Fibroblast of mammary gland (primary cell): ENCODE data around the gene SORBS1.

Experiments used
- DNase-seq: peaks from one replicate; pipeline ENCODE4 v3.0.0-alpha.2; 2010; ENCODE audit warnings: low read depth
- H3K4me3 ChIP-seq: 2 replicates; pipeline ENCODE4 v1.5.1; 2011; ENCODE audit warnings: low read depth, mild to moderate bottlenecking, low read length, moderate library complexity; ENCODE audit not compliant: control insufficient read depth
- CTCF ChIP-seq: conservative IDR thresholded peaks from 2 replicates; pipeline ENCODE4 v1.5.1; 2011; ENCODE audit warnings: low read depth, low read length, inconsistent platforms; ENCODE audit not compliant: control insufficient read depth, insufficient read depth

The SORBS1 gene

GRCh38 chr10:95500649-95501048 lies 60.5 kb downstream of the SORBS1 start:
- no peak for DNase-seq
- no peak overlapping the region for H3K4me3 ChIP-seq
- TF ChIP-seq CTCF, result no peak

GRCh38 chr10:95500097-95500496 lies 61.1 kb downstream of the SORBS1 start:
- no peak overlapping the region for H3K4me3 ChIP-seq
- TF ChIP-seq CTCF, result no peak
- no peak for DNase-seq

GRCh38 chr10:95499482-95499989 lies 61.6 kb downstream of the SORBS1 start:
- no peak for TF ChIP-seq CTCF
- H3K4me3 ChIP-seq, result no peak overlapping the region
- no peak for DNase-seq

GRCh38 chr10:95496951-95497350 lies 64.2 kb downstream of the SORBS1 start:
- H3K4me3 ChIP-seq, result no peak overlapping the region
- no peak for DNase-seq
- TF ChIP-seq CTCF, result no peak

- DNase-seq, result no peak
- H3K4me3 ChIP-seq, result no peak overlapping the region
- no peak for TF ChIP-seq CTCF
These were observed 64.8 kb downstream of the SORBS1 start for GRCh38 chr10:95496246-95496911.

- no peak overlapping the region for H3K4me3 ChIP-seq
- no peak for DNase-seq
- no peak for TF ChIP-seq CTCF
These were observed 67.3 kb downstream of the SORBS1 start for GRCh38 chr10:95493862-95494261.
